HepG2 (cell line): ENCODE results near the gene PATZ1. TPM values are rescaled to one million over a fixed set of nuclear protein-coding genes. Genes with fewer than 3 reads are reported as not detected.

Experiments used
- ARID5B ChIP-seq: IDR thresholded peaks from 2 replicates; pipeline ENCODE4 v1.4.0; 2020; ENCODE audit warnings: mild to moderate bottlenecking, missing genetic modification reagents
- ASH2L ChIP-seq: fragments of 300-600, 200-600 bp; sonication (generic); IDR thresholded peaks from 2 replicates; pipeline ENCODE4 v1.7.0; 2017; ENCODE audit warnings: low read depth, mild to moderate bottlenecking, moderate library complexity, mixed read lengths, low read length; ENCODE audit not compliant: insufficient read length
- DMTF1 ChIP-seq: sonication (generic); formaldehyde crosslinking; IDR thresholded peaks from 2 replicates; pipeline ENCODE4 v1.4.0; 2020; ENCODE audit warnings: mild to moderate bottlenecking, missing genetic modification reagents
- E2F1 ChIP-seq: sonication (generic); formaldehyde crosslinking; IDR thresholded peaks from 2 replicates; pipeline ENCODE4 v1.5.0; 2020; ENCODE audit warnings: missing genetic modification reagents
- KDM6A ChIP-seq: IDR thresholded peaks from 2 replicates; pipeline ENCODE4 v1.6.1; 2016; ENCODE audit warnings: low read depth
- PAXIP1 ChIP-seq: sonication (generic); formaldehyde crosslinking; conservative IDR thresholded peaks from 2 replicates; pipeline ENCODE4 v1.4.0; 2020; ENCODE audit warnings: mild to moderate bottlenecking, missing genetic modification reagents, moderate library complexity
- SPEN ChIP-seq: sonication (generic); formaldehyde crosslinking; IDR thresholded peaks from 2 replicates; pipeline ENCODE4 v1.5.1; 2020; ENCODE audit warnings: low read depth, mild to moderate bottlenecking, missing genetic modification reagents
- UBTF ChIP-seq: sonication (generic); formaldehyde crosslinking; IDR thresholded peaks from 2 replicates; pipeline ENCODE4 v1.4.0; 2020; ENCODE audit warnings: mild to moderate bottlenecking, missing genetic modification reagents
- ZNF331 ChIP-seq: sonication (generic); formaldehyde crosslinking; IDR thresholded peaks from 2 replicates; pipeline ENCODE4 v1.4.0; 2020; ENCODE audit warnings: missing genetic modification reagents
- ZNF570 ChIP-seq: sonication (generic); formaldehyde crosslinking; IDR thresholded peaks from 2 replicates; pipeline ENCODE4 v1.4.0; 2020; ENCODE audit warnings: mild to moderate bottlenecking, missing genetic modification reagents, borderline replicate concordance
- ZNF770 ChIP-seq: sonication (generic); formaldehyde crosslinking; IDR thresholded peaks from 2 replicates; pipeline ENCODE4 v1.5.0; 2020; ENCODE audit warnings: mild to moderate bottlenecking, missing genetic modification reagents
- polyA plus RNA-seq, 8 experiments: library from polyadenylated mRNA; depleted of rRNA in 3 of 8; stranded (reverse) in 7 of 8; unstranded in 1 of 8; fragments of >200 nt; fragmentation: Illumina TruSeq in 4 of 8; extraction: Trizol in 4 of 8; gene quantifications; 2 replicates each; pipeline versions ENCODE4 v1.2.1 to v1.2.3, GENCODE V29; 2011 to 2016; ENCODE audit warnings: low read depth in 4 of 8, missing spikeins in 1 of 8, mixed read lengths in 1 of 8; ENCODE audit not compliant: insufficient read depth in 1 of 8
- total RNA-seq, 5 experiments: library from RNA; depleted of rRNA; stranded (reverse); fragments of >200 nt; fragmentation: Illumina TruSeq; extraction: Trizol; gene quantifications; 2 replicates each; pipeline ENCODE4 v1.2.3, GENCODE V29; 2016; ENCODE audit warnings: low read depth in 1 of 5

Gene PATZ1
- total and polyA plus RNA-seq, 2 of the 13 experiments (the other 11 are each of a cell fraction or from before 2014, with no cell fraction given), result 24.9 to 30.5 TPM

- TF ChIP-seq PAXIP1, result peak; percentile 90
- TF ChIP-seq ZNF331 (CRISPR knock-in tag), result 0 out of 2 replicates have a peak, but pooled peaks have one; percentile 58
- TF ChIP-seq UBTF (CRISPR knock-in tag), result peak; percentile 41
- no peak for TF ChIP-seq ZNF770 (CRISPR knock-in tag)
- 0 out of 2 replicates have a peak, but pooled peaks have one; percentile 19 for TF ChIP-seq E2F1 (CRISPR knock-in tag)
- TF ChIP-seq KDM6A, result 0 out of 2 replicates have a peak, but pooled peaks have one; percentile 28
- TF ChIP-seq DMTF1 (CRISPR knock-in tag), result no peak
- TF ChIP-seq SPEN (CRISPR knock-in tag), result peak; percentile 39; the same call in 1 of the 2 replicates
- no peak for TF ChIP-seq ZNF570 (CRISPR knock-in tag)
- peak; percentile 81 for TF ChIP-seq ARID5B
- TF ChIP-seq ASH2L, result peak; percentile 81
Observed at GRCh38 chr22:31339148-31339832, 6.9 kb downstream of the PATZ1 start (continued).
